ENCODE measurements around the gene TBL1X. TPM values are rescaled to one million over a fixed set of nuclear protein-coding genes. Genes with fewer than 3 reads are reported as not detected.

TBL1X gene
- total RNA-seq, 1 donor from 2014 or later = 21.4 TPM

DNA sequence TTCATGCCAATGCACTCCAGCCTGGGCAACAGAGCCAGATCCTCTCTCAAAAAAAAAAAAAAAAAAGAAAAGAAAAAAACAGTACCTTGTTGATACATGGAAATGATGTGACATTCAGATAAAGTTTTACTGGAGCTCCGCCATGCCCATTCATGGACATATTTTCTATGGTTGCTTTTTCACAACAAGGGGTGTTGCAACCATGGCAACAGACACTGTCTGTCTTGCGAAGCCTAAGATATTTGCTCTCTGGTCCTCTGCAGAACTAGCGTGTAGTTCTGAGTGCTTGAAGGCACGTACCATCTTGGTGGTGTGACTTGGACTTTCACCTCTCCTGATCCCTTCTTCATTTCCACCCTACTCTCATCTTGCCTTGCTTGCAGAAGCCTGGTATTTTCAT, 53.2 kb downstream of the TBL1X start:
- Mint-ChIP-seq H3K4me1 (ENCODE audit: low read depth) (peaks cover 17% of the 10 kb centered on the region), H3K36me3 (ENCODE audit: low read depth) (no peaks in the 10 kb centered on the region), H3K4me3 (ENCODE audit: unreplicated experiment) (no peak overlapping the region), H3K9me3 (ENCODE audit: low read depth) (peaks cover 13% of the 10 kb centered on the region), H3K27me3 (ENCODE audit: low read depth) (no peaks in the 10 kb centered on the region), H3K27ac (ENCODE audit: unreplicated experiment) (no peak overlapping the region)
- no peak for DNase-seq (ENCODE audit: low spot score)
- TF ChIP-seq, protein P1, sequence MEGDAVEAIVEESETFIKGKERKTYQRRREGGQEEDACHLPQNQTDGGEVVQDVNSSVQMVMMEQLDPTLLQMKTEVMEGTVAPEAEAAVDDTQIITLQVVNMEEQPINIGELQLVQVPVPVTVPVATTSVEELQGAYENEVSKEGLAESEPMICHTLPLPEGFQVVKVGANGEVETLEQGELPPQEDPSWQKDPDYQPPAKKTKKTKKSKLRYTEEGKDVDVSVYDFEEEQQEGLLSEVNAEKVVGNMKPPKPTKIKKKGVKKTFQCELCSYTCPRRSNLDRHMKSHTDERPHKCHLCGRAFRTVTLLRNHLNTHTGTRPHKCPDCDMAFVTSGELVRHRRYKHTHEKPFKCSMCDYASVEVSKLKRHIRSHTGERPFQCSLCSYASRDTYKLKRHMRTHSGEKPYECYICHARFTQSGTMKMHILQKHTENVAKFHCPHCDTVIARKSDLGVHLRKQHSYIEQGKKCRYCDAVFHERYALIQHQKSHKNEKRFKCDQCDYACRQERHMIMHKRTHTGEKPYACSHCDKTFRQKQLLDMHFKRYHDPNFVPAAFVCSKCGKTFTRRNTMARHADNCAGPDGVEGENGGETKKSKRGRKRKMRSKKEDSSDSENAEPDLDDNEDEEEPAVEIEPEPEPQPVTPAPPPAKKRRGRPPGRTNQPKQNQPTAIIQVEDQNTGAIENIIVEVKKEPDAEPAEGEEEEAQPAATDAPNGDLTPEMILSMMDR (IDR thresholded peaks at IDR 0.05) = no peak

DNA sequence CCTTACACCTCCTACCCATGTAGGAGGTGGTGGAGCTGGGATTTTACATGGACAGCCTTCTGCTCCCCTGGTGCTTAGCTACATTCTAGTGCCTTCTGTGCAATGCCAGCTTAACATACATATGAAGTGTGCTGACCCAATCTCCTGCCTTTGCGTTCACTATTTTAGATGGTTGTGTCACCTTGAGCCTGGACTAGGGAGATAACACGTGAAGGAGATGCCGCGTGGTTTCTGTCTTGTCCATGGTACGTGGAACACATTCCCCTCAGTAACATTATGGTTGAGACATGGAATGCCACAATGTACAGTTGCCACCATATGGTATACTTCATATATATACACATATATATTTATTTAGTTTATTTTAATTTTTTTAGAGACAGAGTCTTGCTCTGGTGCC, 54.0 kb downstream of the TBL1X start:
- Mint-ChIP-seq H3K9me3 (ENCODE audit: low read depth) (peaks cover 8% of the 10 kb centered on the region), H3K4me3 (ENCODE audit: unreplicated experiment) (no peak overlapping the region), H3K27me3 (ENCODE audit: low read depth) (no peaks in the 10 kb centered on the region), H3K36me3 (ENCODE audit: low read depth) (no peaks in the 10 kb centered on the region), H3K27ac (ENCODE audit: unreplicated experiment) (no peak overlapping the region), H3K4me1 (ENCODE audit: low read depth) (peaks cover 17% of the 10 kb centered on the region)
- DNase-seq (ENCODE audit: low spot score) = no peak
- TF ChIP-seq, protein P1 (IDR thresholded peaks at IDR 0.05) = no peak

DNA sequence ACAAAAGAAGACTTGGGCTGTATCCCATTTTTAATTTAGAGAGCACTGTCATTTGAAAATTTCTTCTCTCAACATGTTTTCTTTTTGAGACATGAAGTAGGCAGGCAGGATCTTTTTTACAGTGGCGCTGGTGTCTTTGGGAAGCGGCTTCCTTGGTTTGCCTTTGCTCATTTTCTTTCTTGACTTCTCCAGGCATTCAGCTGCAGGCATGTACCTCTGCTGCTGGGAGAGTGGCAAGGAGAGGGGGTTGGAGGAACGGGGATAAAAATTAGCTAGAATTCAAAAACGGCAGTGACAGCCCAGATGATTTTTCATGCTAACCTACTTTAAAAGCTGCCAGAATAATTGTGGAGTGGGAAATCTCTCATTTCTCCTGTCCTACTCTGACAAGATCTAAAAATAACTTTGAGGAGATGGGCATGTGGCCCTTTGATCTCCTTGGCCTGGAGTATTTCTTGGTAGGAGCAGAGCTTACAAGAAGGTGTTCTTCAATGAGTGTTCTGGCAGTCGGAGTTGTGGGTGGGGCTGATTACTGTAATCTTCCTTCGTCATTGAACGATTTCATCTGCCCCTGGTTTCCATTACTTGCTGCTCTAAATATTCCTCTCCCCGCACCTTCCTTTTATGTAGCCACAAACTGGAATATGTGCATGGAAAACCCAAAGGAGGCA, 54.8 kb downstream of the TBL1X start:
- Mint-ChIP-seq H3K36me3 (ENCODE audit: low read depth) (no peaks in the 10 kb centered on the region), H3K4me1 (ENCODE audit: low read depth) (peaks cover 17% of the 10 kb centered on the region), H3K27ac (ENCODE audit: unreplicated experiment) (no peak overlapping the region), H3K4me3 (ENCODE audit: unreplicated experiment) (no peak overlapping the region), H3K27me3 (ENCODE audit: low read depth) (no peaks in the 10 kb centered on the region), H3K9me3 (ENCODE audit: low read depth) (peaks cover 8% of the 10 kb centered on the region)
- no peak for DNase-seq (ENCODE audit: low spot score)
- TF ChIP-seq, protein P1 (IDR thresholded peaks at IDR 0.05) = no peak

DNA sequence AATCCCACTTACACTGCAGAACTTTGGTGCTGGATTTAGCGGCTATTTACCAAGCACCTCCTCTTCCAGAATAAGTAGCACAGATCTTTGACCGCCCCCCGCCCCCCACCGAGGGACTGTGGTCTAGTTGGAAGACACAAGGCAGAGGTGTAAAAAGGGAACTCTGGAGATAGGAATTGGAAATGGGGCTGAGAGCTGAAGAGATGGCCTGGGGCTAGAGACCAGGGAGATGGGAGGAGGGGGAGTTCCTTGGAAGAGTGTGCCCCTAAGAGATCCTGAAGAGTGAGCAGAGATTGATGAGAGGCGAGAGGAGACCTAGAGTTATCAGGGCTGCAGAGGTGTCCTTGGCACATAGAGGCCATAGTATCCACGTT, 55.3 kb downstream of the TBL1X start:
- Mint-ChIP-seq H3K4me3 (ENCODE audit: unreplicated experiment) (no peak overlapping the region), H3K9me3 (ENCODE audit: low read depth) (peaks cover 8% of the 10 kb centered on the region), H3K36me3 (ENCODE audit: low read depth) (no peaks in the 10 kb centered on the region), H3K4me1 (ENCODE audit: low read depth) (peaks cover 18% of the 10 kb centered on the region), H3K27me3 (ENCODE audit: low read depth) (no peaks in the 10 kb centered on the region), H3K27ac (ENCODE audit: unreplicated experiment) (no peak overlapping the region)
- no peak for DNase-seq (ENCODE audit: low spot score)
- TF ChIP-seq, protein P1 (IDR thresholded peaks at IDR 0.05) = no peak

DNA sequence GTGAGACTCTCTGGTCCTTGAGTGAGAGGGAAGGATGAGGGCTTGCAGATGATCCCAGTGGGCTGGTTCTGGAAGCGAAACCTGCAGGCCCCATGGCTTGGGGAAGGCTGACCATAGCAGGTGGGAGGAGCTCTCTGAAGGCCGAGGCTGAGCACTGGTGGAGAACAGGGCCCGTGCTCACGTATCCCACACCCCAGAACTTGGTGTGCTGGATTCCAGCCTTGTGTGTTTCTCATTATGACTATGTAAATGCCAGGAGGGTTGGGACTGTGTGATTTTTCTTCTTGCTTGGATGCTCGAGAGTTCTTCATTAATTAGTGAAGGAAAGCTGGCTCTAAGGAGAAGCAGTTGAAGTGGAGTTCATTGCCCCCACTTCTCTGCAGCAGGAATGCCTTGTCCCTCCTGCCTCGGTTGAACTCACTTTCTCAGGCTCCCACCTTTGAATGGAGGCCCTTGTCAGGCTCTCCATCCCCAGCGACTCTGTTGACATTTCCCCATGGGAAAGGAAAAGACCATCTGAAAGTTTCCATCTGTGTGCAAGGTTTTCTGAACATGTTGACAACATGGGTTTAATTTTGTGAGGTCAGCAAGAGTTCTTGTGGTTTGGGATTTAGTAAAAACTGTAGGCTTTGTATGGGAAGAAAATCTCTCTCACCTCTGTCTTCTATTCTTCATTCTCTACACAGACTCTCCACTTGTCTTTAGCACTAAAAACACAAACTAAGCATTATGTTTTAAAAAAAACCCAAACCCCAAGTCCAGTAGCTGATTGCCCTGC, 57.7 kb downstream of the TBL1X start:
- peaks cover 32% of the 10 kb centered on the region for H3K4me1 Mint-ChIP-seq (ENCODE audit: low read depth)
- H3K27me3 Mint-ChIP-seq (ENCODE audit: low read depth) = no peaks in the 10 kb centered on the region
- H3K27ac Mint-ChIP-seq (ENCODE audit: unreplicated experiment) = no peak overlapping the region
- no peak for DNase-seq (ENCODE audit: low spot score)
- TF ChIP-seq, protein P1 (IDR thresholded peaks at IDR 0.05) = no peak
- no peak overlapping the region for H3K4me3 Mint-ChIP-seq (ENCODE audit: unreplicated experiment)
- H3K9me3 Mint-ChIP-seq (ENCODE audit: low read depth) = peaks cover 8% of the 10 kb centered on the region
- H3K36me3 Mint-ChIP-seq (ENCODE audit: low read depth) = no peaks in the 10 kb centered on the region

Measured in chondrocyte (in vitro differentiated cells).